Suprapubic skin (tissue), 4 donors: ENCODE results near the gene SDHC. TPM values are rescaled to one million over a fixed set of nuclear protein-coding genes. Genes with fewer than 3 reads are reported as not detected.

Experiments
- DNase-seq, 2 donors: peaks; one replicate each; pipeline ENCODE4 v3.0.0-alpha.2; 2019; ENCODE audit warnings: low spot score in 2 of 2
- H3K27ac ChIP-seq: fragments of 200-600 bp; sonication (generic); one replicate; pipeline ENCODE4 v1.5.1; 2019
- H3K27me3 ChIP-seq: fragments of 200-600 bp; sonication (generic); one replicate; pipeline ENCODE4 v1.5.1; 2019
- H3K36me3 ChIP-seq: fragments of 200-600 bp; sonication (generic); one replicate; pipeline ENCODE4 v1.5.1; 2019
- H3K4me1 ChIP-seq: fragments of 200-600 bp; sonication (generic); one replicate; pipeline ENCODE4 v1.5.1; 2019
- H3K4me3 ChIP-seq: fragments of 200-600 bp; sonication (generic); one replicate; pipeline ENCODE4 v1.5.1; 2019; ENCODE audit warnings: mild to moderate bottlenecking
- H3K9me3 ChIP-seq: fragments of 200-600 bp; sonication (generic); one replicate; pipeline ENCODE4 v1.5.1; 2019
- CTCF ChIP-seq, 2 donors: fragments of 200-600 bp in 1 of 2; fragments of 450-650 bp in 1 of 2; sonication (generic) in 1 of 2; IDR thresholded peaks; one replicate each; pipeline ENCODE4 v1.5.1; 2016 to 2019; ENCODE audit warnings: antibody characterized with exemption in 2 of 2, mild to moderate bottlenecking in 1 of 2, moderate library complexity in 1 of 2
- EP300 ChIP-seq: sonication (generic); formaldehyde crosslinking; IDR thresholded peaks from one replicate; pipeline ENCODE4 v1.6.1; 2017; ENCODE audit warnings: antibody characterized with exemption
- POLR2A ChIP-seq, 2 donors: fragments of 450-650 bp; IDR thresholded peaks; one replicate each; pipeline ENCODE4 v1.6.1; 2017; ENCODE audit warnings: antibody characterized with exemption in 2 of 2, mild to moderate bottlenecking in 2 of 2, moderate library complexity in 2 of 2
- POLR2AphosphoS5 ChIP-seq, 3 donors: sonication (generic); formaldehyde crosslinking; IDR thresholded peaks; one replicate each; pipeline ENCODE4 v1.6.1; 2017; ENCODE audit warnings: antibody characterized with exemption in 3 of 3
- WGBS: methylation state at CpG from one replicate; pipeline ENCODE4 v1.1.5; 2018; 5-methylcytosine and 5-hydroxymethylcytosine counted together
- total RNA-seq, 4 donors: library from RNA; depleted of rRNA; stranded (reverse); fragments of >200 nt; gene quantifications; one replicate each; pipeline ENCODE4 v1.1.0, GENCODE V29; 2016

The SDHC gene
- total RNA-seq, 4 donors from 2014 or later = 45.0 to 84.6 (median 60.7) TPM

- H3K4me1 ChIP-seq = no peaks in the 10 kb centered on the region
- H3K4me3 ChIP-seq = no peak within 1 kb of the TSS
- no peak for DNase-seq
- H3K36me3 ChIP-seq = peaks cover 29% of the 10 kb centered on the region
- H3K9me3 ChIP-seq = no peaks in the 10 kb centered on the region
- H3K27me3 ChIP-seq = no peaks in the 10 kb centered on the region
- TF ChIP-seq CTCF (IDR thresholded peaks at IDR 0.05) (no peak), EP300 (no peak), POLR2AphosphoS5 (IDR thresholded peaks at IDR 0.05) (no peak), POLR2A (IDR thresholded peaks at IDR 0.05) (no peak)
- 21% methylated on average over 6 of the region's 6 CpGs for WGBS
- H3K27ac ChIP-seq = no peak within 1 kb of the TSS
These were observed 53.7 kb downstream of the SDHC start, which contains the start of gene CFAP126 for GRCh38 chr1:161367684-161368400. Gene CFAP126, minus strand, starts transcription at chr1:161367876. Its CDS starts 8 bp downstream, at chr1:161367868.

GRCh38 chr1:161373442-161373841 is 59.3 kb downstream of the SDHC start:
- no peak overlapping the region for H3K4me3 ChIP-seq
- H3K4me1 ChIP-seq = no peaks in the 10 kb centered on the region
- no peaks in the 10 kb centered on the region for H3K9me3 ChIP-seq
- H3K27ac ChIP-seq = no peak overlapping the region
- DNase-seq = no peak
- no peaks in the 10 kb centered on the region for H3K36me3 ChIP-seq
- no peaks in the 10 kb centered on the region for H3K27me3 ChIP-seq
- no peak for TF ChIP-seq EP300
- no peak for TF ChIP-seq CTCF (IDR thresholded peaks at IDR 0.05)
- TF ChIP-seq POLR2AphosphoS5 (IDR thresholded peaks at IDR 0.05) = no peak
- TF ChIP-seq POLR2A (IDR thresholded peaks at IDR 0.05) = no peak

GRCh38 chr1:161374373-161374772 is 60.2 kb downstream of the SDHC start:
- no peak for TF ChIP-seq EP300
- no peak for TF ChIP-seq POLR2A (IDR thresholded peaks at IDR 0.05)
- no peak for TF ChIP-seq CTCF (IDR thresholded peaks at IDR 0.05)
- TF ChIP-seq POLR2AphosphoS5 (IDR thresholded peaks at IDR 0.05) = no peak
- no peak overlapping the region for H3K27ac ChIP-seq
- no peaks in the 10 kb centered on the region for H3K4me1 ChIP-seq
- DNase-seq = no peak
- H3K27me3 ChIP-seq = no peaks in the 10 kb centered on the region
- no peak overlapping the region for H3K4me3 ChIP-seq
- no peaks in the 10 kb centered on the region for H3K36me3 ChIP-seq
- no peaks in the 10 kb centered on the region for H3K9me3 ChIP-seq
- WGBS = 55% methylated on average over 2 of the region's 2 CpGs

- Histone ChIP-seq H3K4me1 (peaks cover 14% of the 10 kb centered on the region), H3K9me3 (no peaks in the 10 kb centered on the region), H3K36me3 (no peaks in the 10 kb centered on the region), H3K4me3 (no peak overlapping the region), H3K27me3 (no peaks in the 10 kb centered on the region), H3K27ac (no peak overlapping the region)
- WGBS = 87% methylated on average over 5 of the region's 5 CpGs
- no peak for TF ChIP-seq CTCF (IDR thresholded peaks at IDR 0.05)
- no peak for TF ChIP-seq EP300
- no peak for TF ChIP-seq POLR2AphosphoS5 (IDR thresholded peaks at IDR 0.05)
- TF ChIP-seq POLR2A (IDR thresholded peaks at IDR 0.05) = no peak
- no peak for DNase-seq
These were observed 63.8 kb downstream of the SDHC start for GRCh38 chr1:161378014-161378413.

GRCh38 chr1:161379071-161379470 is 64.9 kb downstream of the SDHC start:
- WGBS = 76% methylated on average over 18 of the region's 18 CpGs
- Histone ChIP-seq H3K4me1 (peaks cover 16% of the 10 kb centered on the region), H3K36me3 (no peaks in the 10 kb centered on the region), H3K4me3 (no peak overlapping the region), H3K27me3 (no peaks in the 10 kb centered on the region), H3K27ac (no peak overlapping the region), H3K9me3 (no peaks in the 10 kb centered on the region)
- no peak for TF ChIP-seq CTCF (IDR thresholded peaks at IDR 0.05)
- TF ChIP-seq POLR2AphosphoS5 (IDR thresholded peaks at IDR 0.05) = no peak
- no peak for TF ChIP-seq EP300
- no peak for TF ChIP-seq POLR2A (IDR thresholded peaks at IDR 0.05)
- DNase-seq = no peak
